Measurements from ENCODE around the gene COLGALT1. TPM values are rescaled to one million over a fixed set of nuclear protein-coding genes. Genes with fewer than 3 reads are reported as not detected.

The COLGALT1 gene
- total RNA-seq, 2 donors from 2014 or later = 28.3 to 30.8 TPM

GRCh38 chr19:17542042-17542441, 13.4 kb upstream of the COLGALT1 start:
- Histone ChIP-seq H3K27ac (no peak overlapping the region), H3K27me3 (no peaks in the 10 kb centered on the region), H3K9me3 (no peaks in the 10 kb centered on the region), H3K36me3 (no peaks in the 10 kb centered on the region), H3K4me3 (no peak overlapping the region), H3K4me1 (peaks cover 0 to 14% of the 10 kb centered on the region in 2 donors)
- no peak for DNase-seq (ENCODE audit: low spot score)
- TF ChIP-seq CTCF (IDR thresholded peaks at IDR 0.05) = no peak

GRCh38 chr19:17542793-17543582, 12.5 kb upstream of the COLGALT1 start:
- H3K27ac ChIP-seq = no peak overlapping the region
- H3K9me3 ChIP-seq = no peaks in the 10 kb centered on the region
- no peak for DNase-seq (ENCODE audit: low spot score)
- H3K27me3 ChIP-seq = no peaks in the 10 kb centered on the region
- H3K4me1 ChIP-seq = peaks cover 0 to 14% of the 10 kb centered on the region in 2 donors
- no peak overlapping the region for H3K4me3 ChIP-seq
- no peak for TF ChIP-seq CTCF (IDR thresholded peaks at IDR 0.05)
- H3K36me3 ChIP-seq = no peaks in the 10 kb centered on the region

- no peak for DNase-seq (ENCODE audit: low spot score)
- no peak for TF ChIP-seq CTCF (IDR thresholded peaks at IDR 0.05)
Observed at GRCh38 chr19:17543986-17544385, 11.5 kb upstream of the COLGALT1 start.

GRCh38 chr19:17544418-17544817, 11.0 kb upstream of the COLGALT1 start:
- Histone ChIP-seq H3K36me3 (no peaks in the 10 kb centered on the region), H3K27ac (no peak overlapping the region), H3K4me3 (no peak overlapping the region), H3K27me3 (no peaks in the 10 kb centered on the region), H3K4me1 (peaks cover 0 to 5% of the 10 kb centered on the region in 2 donors), H3K9me3 (no peaks in the 10 kb centered on the region)
- DNase-seq (ENCODE audit: low spot score) = no peak
- TF ChIP-seq CTCF (IDR thresholded peaks at IDR 0.05) = no peak

More at GRCh38 chr19:17543986-17544385, 11.5 kb upstream of the COLGALT1 start:
- Histone ChIP-seq H3K27me3 (no peaks in the 10 kb centered on the region), H3K9me3 (no peaks in the 10 kb centered on the region), H3K4me3 (no peak overlapping the region), H3K36me3 (no peaks in the 10 kb centered on the region), H3K4me1 (peaks cover 0 to 10% of the 10 kb centered on the region in 2 donors), H3K27ac (no peak overlapping the region)

GRCh38 chr19:17548145-17548544, 7.3 kb upstream of the COLGALT1 start:
- Histone ChIP-seq H3K4me1 (peaks cover 0 to 7% of the 10 kb centered on the region in 2 donors), H3K36me3 (no peaks in the 10 kb centered on the region), H3K27ac (no peak overlapping the region), H3K27me3 (no peaks in the 10 kb centered on the region), H3K9me3 (no peaks in the 10 kb centered on the region), H3K4me3 (no peak overlapping the region)
- no peak for DNase-seq (ENCODE audit: low spot score)
- TF ChIP-seq CTCF (IDR thresholded peaks at IDR 0.05) = no peak
